ENCODE measurements around the gene TNPO1.

DNA sequence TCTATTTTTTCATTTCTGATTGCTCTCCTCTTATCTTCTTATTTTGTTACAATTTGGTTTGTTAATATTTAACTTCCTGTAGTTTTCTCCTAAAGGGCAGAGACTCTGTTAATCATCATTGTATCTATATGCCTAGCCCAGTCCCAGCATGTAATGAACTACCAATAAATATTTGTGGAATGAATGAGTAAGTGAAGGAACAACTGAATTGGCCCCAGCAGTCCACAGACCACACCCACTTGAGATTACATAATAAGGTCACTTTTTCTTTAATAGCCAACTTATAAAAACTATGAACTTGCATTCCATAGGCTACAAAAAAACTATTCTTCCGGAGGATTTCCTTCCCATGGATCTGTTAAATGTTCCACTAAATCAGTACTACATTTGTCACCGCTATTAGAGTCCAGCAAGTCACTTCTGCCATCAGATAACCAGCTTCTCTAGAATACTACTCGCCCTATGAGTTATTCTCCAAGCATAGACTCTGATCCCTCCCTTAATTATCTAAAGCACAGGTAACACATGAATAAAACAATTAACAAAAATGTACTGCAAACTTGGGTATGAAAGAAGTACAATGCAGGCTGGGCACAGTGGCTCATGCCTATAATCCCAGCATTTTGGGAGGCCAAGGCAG is 27.5 kb upstream of the TNPO1 start:
- TF ChIP-seq, protein P1, sequence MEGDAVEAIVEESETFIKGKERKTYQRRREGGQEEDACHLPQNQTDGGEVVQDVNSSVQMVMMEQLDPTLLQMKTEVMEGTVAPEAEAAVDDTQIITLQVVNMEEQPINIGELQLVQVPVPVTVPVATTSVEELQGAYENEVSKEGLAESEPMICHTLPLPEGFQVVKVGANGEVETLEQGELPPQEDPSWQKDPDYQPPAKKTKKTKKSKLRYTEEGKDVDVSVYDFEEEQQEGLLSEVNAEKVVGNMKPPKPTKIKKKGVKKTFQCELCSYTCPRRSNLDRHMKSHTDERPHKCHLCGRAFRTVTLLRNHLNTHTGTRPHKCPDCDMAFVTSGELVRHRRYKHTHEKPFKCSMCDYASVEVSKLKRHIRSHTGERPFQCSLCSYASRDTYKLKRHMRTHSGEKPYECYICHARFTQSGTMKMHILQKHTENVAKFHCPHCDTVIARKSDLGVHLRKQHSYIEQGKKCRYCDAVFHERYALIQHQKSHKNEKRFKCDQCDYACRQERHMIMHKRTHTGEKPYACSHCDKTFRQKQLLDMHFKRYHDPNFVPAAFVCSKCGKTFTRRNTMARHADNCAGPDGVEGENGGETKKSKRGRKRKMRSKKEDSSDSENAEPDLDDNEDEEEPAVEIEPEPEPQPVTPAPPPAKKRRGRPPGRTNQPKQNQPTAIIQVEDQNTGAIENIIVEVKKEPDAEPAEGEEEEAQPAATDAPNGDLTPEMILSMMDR (conservative IDR thresholded peaks at IDR 0.05; ENCODE audit: low read depth, low read length), result no peak
- TF ChIP-seq EZH2 (IDR thresholded peaks at IDR 0.05; ENCODE audit: borderline replicate concordance, low read depth, low read length, poor library complexity, severe bottlenecking), result no peak
